ENCODE results near the gene HACD1. TPM values are rescaled to one million over a fixed set of nuclear protein-coding genes. Genes with fewer than 3 reads are reported as not detected.

Gene HACD1
- total and polyA plus RNA-seq, 2 donors (not counting 3 experiments of a cell fraction or from before 2014, with no cell fraction given) = 17.4 to 25.2 TPM

DNA sequence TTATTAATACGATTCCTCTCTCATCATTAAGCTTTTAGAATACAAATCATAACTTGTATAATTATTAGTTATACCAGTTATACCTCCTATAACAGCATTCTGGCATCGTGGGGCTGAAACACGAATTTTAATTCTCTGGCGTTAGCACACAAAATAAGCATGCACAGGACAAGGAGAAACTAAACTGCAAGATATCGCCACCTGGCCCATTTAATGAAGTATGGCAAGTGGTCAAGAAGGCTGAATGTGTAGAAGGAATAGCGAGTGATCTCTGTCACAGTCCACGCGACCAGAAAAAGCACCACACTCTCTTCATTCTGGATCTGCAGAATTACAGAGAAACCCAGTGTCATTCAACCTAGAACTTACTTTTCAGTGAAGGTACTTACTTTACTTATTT is 18.1 kb downstream of the HACD1 start:
- Histone ChIP-seq H3K27me3 (ENCODE audit: control insufficient read depth in 2 of 2, insufficient read depth in 2 of 2, low read length in 2 of 2) (no peaks in the 10 kb centered on the region), H3K4me3 (replicated peaks in 1 of 3; ENCODE audit: insufficient read depth in 1 of 3, low read depth in 1 of 3, low read length in 3 of 3) (no peak overlapping the region), H3K4me2 (ENCODE audit: insufficient read depth, low read length) (no peak overlapping the region), H3K27ac (ENCODE audit: insufficient read depth, low read depth, low read length) (no peak overlapping the region), H2AFZ (ENCODE audit: low read depth, low read length) (no peak overlapping the region), H3K9me1 (replicated peaks; ENCODE audit: control insufficient read depth, extremely low read depth, insufficient read depth, low read length) (no peaks in the 10 kb centered on the region), H3K9me3 (replicated peaks; ENCODE audit: control insufficient read depth, insufficient read depth, low read length) (no peaks in the 10 kb centered on the region), H3K9ac (replicated peaks; ENCODE audit: extremely low read depth, insufficient read depth, low read length) (no peak overlapping the region), H3K36me3 (ENCODE audit: control insufficient read depth in 2 of 2, extremely low read depth in 1 of 2, insufficient read depth in 2 of 2, low read length in 2 of 2) (no peaks in the 10 kb centered on the region), H4K20me1 (replicated peaks; ENCODE audit: control insufficient read depth, extremely low read depth, insufficient read depth, low read length) (no peaks in the 10 kb centered on the region), H3K79me2 (ENCODE audit: control insufficient read depth, insufficient read depth, low read length) (no peaks in the 10 kb centered on the region), H3K4me1 (ENCODE audit: control insufficient read depth, extremely low read depth, insufficient read depth, low read length) (no peaks in the 10 kb centered on the region)
- TF ChIP-seq, protein P1, sequence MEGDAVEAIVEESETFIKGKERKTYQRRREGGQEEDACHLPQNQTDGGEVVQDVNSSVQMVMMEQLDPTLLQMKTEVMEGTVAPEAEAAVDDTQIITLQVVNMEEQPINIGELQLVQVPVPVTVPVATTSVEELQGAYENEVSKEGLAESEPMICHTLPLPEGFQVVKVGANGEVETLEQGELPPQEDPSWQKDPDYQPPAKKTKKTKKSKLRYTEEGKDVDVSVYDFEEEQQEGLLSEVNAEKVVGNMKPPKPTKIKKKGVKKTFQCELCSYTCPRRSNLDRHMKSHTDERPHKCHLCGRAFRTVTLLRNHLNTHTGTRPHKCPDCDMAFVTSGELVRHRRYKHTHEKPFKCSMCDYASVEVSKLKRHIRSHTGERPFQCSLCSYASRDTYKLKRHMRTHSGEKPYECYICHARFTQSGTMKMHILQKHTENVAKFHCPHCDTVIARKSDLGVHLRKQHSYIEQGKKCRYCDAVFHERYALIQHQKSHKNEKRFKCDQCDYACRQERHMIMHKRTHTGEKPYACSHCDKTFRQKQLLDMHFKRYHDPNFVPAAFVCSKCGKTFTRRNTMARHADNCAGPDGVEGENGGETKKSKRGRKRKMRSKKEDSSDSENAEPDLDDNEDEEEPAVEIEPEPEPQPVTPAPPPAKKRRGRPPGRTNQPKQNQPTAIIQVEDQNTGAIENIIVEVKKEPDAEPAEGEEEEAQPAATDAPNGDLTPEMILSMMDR (IDR thresholded peaks at IDR 0.05; ENCODE audit: extremely low read depth in 1 of 2, insufficient read depth in 1 of 2, low read depth in 1 of 2, low read length in 2 of 2) = peak; percentile 43 to 44
- TF ChIP-seq POLR2AphosphoS5 (IDR thresholded peaks at IDR 0.05; ENCODE audit: insufficient read depth, low read depth, low read length) = no peak
- ChIA-PET POLR2A (no interaction called here), CTCF (interaction anchor here (0.8 to 6.1 kb wide), 2 partner anchors 145 to 190 kb away, joined by 4 to 40 read pairs; partner anchors contain the start of gene ST8SIA6)
- intact Hi-C loops (cut with micrococcal nuclease) = loop anchor here (1.0 kb wide), 4 partner anchors 145 to 771 kb away; partner anchors contain the start of gene ST8SIA6
- BruUV-seq (replicated peaks) = no TSS peak
- dilution Hi-C loops (cut with MboI; ENCODE audit: extremely low pct_ligation_motif_present, low sequenced_read_pairs) = no loop called here
- FAIRE-seq (peak; percentile 59), DNase-seq (ENCODE audit: low read depth, low spot score) (peak; percentile 63)

DNA sequence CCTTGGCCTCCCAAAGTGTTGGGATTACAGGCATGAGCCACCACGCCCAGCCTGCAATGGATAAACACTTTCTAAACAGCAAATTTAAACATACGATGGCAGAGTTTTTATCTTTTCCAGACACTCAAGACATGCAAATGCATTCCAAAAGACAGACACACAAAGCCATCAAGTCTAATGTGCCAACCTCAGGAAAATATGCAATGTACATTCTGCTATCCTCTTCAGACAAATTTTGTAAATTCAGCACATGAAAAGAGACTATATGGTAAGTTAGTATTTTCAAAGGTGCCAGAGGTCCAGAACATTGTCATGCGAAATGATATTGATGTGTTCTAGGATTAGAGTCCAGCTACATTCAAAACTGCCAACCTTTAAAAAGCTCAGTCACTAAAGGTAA is 19.8 kb downstream of the HACD1 start:
- Histone ChIP-seq H3K27ac (ENCODE audit: insufficient read depth, low read depth, low read length) (no peak overlapping the region), H4K20me1 (replicated peaks; ENCODE audit: control insufficient read depth, extremely low read depth, insufficient read depth, low read length) (no peaks in the 10 kb centered on the region), H2AFZ (ENCODE audit: low read depth, low read length) (no peak overlapping the region), H3K4me3 (replicated peaks in 1 of 3; ENCODE audit: insufficient read depth in 1 of 3, low read depth in 1 of 3, low read length in 3 of 3) (no peak overlapping the region), H3K9me1 (replicated peaks; ENCODE audit: control insufficient read depth, extremely low read depth, insufficient read depth, low read length) (no peaks in the 10 kb centered on the region), H3K9me3 (replicated peaks; ENCODE audit: control insufficient read depth, insufficient read depth, low read length) (no peaks in the 10 kb centered on the region), H3K27me3 (ENCODE audit: control insufficient read depth in 2 of 2, insufficient read depth in 2 of 2, low read length in 2 of 2) (no peaks in the 10 kb centered on the region), H3K4me1 (ENCODE audit: control insufficient read depth, extremely low read depth, insufficient read depth, low read length) (no peaks in the 10 kb centered on the region), H3K36me3 (ENCODE audit: control insufficient read depth in 2 of 2, extremely low read depth in 1 of 2, insufficient read depth in 2 of 2, low read length in 2 of 2) (no peaks in the 10 kb centered on the region), H3K4me2 (ENCODE audit: insufficient read depth, low read length) (no peak overlapping the region), H3K9ac (replicated peaks; ENCODE audit: extremely low read depth, insufficient read depth, low read length) (no peak overlapping the region), H3K79me2 (ENCODE audit: control insufficient read depth, insufficient read depth, low read length) (no peaks in the 10 kb centered on the region)
- intact Hi-C loops (cut with micrococcal nuclease) = no loop called here
- ChIA-PET CTCF (interaction anchor here (1.1 to 2.9 kb wide), 4 partner anchors 10 to 188 kb away, joined by 3 to 15 read pairs (median 6); no protein-coding TSS in a partner anchor), POLR2A (no interaction called here)
- no peak for TF ChIP-seq POLR2AphosphoS5 (IDR thresholded peaks at IDR 0.05; ENCODE audit: insufficient read depth, low read depth, low read length)
- dilution Hi-C loops (cut with MboI; ENCODE audit: extremely low pct_ligation_motif_present, low sequenced_read_pairs) = no loop called here
- DNase-seq (ENCODE audit: low read depth, low spot score) = no peak
- BruUV-seq (replicated peaks) = no TSS peak
- FAIRE-seq = no peak

Data from endothelial cell of umbilical vein (primary cell).